Measurements from ENCODE around the gene MPHOSPH9.
"Not testable (repeated sequence)": the region's sequence is repeated elsewhere in the genome, so short reads cannot be mapped to it uniquely, and the experiment has no call there.

DNA sequence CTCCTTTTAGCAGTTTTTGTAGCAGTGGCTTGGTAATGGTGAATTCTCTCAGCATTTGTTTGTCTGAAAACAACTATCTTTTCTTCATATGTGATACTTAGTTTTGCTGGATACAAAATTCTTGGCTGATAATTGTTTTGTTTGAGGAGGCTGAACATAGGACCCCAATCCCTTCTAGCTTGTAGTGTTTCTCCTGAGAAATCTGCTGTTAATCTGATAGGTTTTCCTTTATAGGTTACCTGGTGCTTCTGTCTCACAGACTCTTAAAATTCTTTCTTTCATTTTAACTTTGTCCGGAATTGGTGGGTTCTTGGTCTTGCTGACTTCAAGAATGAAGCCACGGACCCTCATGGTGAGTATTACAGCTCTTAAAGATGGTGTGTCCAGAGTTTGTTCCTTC lies 15.2 kb upstream of the MPHOSPH9 start:
- TF ChIP-seq, protein P1, sequence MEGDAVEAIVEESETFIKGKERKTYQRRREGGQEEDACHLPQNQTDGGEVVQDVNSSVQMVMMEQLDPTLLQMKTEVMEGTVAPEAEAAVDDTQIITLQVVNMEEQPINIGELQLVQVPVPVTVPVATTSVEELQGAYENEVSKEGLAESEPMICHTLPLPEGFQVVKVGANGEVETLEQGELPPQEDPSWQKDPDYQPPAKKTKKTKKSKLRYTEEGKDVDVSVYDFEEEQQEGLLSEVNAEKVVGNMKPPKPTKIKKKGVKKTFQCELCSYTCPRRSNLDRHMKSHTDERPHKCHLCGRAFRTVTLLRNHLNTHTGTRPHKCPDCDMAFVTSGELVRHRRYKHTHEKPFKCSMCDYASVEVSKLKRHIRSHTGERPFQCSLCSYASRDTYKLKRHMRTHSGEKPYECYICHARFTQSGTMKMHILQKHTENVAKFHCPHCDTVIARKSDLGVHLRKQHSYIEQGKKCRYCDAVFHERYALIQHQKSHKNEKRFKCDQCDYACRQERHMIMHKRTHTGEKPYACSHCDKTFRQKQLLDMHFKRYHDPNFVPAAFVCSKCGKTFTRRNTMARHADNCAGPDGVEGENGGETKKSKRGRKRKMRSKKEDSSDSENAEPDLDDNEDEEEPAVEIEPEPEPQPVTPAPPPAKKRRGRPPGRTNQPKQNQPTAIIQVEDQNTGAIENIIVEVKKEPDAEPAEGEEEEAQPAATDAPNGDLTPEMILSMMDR (IDR thresholded peaks at IDR 0.05): not testable (repeated sequence)
- not testable (repeated sequence) for TF ChIP-seq EZH2, EZH2phosphoT487 (IDR thresholded peaks at IDR 0.05)

Data from neural progenitor cell (in vitro differentiated cells).